GM12801 (cell line): ENCODE results near the gene BBX.

Experiments
- CTCF ChIP-seq: IDR thresholded peaks from one replicate; pipeline ENCODE4 v1.5.1; 2011; ENCODE audit warnings: control low read depth; ENCODE audit not compliant: insufficient read length; ENCODE audit errors: extremely low read depth

BBX gene

GRCh38 chr3:107669669-107670068, 146.9 kb downstream of the BBX start:
- no peak for TF ChIP-seq CTCF

- no peak for TF ChIP-seq CTCF
Measured at GRCh38 chr3:107670986-107671385, 148.2 kb downstream of the BBX start.

- TF ChIP-seq CTCF = no peak
Measured at GRCh38 chr3:107674371-107674770, 151.6 kb downstream of the BBX start.

- TF ChIP-seq CTCF = no peak
Measured at GRCh38 chr3:107675233-107675900, 152.6 kb downstream of the BBX start.

- no peak for TF ChIP-seq CTCF
Measured at GRCh38 chr3:107676469-107677309, 153.9 kb downstream of the BBX start.

GRCh38 chr3:107679921-107680320, 157.2 kb downstream of the BBX start:
- no peak for TF ChIP-seq CTCF

- TF ChIP-seq CTCF = no peak
Measured at GRCh38 chr3:107680698-107681097, 157.9 kb downstream of the BBX start.
